HG03097 (cell line): ENCODE measurements around the gene C15orf39.
"Not testable (repeated sequence)": the region's sequence is repeated elsewhere in the genome, so short reads cannot be mapped to it uniquely, and the experiment has no call there.

Experiments
- ATAC-seq: cut with Tn5 transposase; IDR thresholded peaks from one replicate; pipeline ENCODE4 v1.9.1; 2021; ENCODE audit not compliant: unreplicated experiment, low FRiP score

Gene C15orf39

DNA sequence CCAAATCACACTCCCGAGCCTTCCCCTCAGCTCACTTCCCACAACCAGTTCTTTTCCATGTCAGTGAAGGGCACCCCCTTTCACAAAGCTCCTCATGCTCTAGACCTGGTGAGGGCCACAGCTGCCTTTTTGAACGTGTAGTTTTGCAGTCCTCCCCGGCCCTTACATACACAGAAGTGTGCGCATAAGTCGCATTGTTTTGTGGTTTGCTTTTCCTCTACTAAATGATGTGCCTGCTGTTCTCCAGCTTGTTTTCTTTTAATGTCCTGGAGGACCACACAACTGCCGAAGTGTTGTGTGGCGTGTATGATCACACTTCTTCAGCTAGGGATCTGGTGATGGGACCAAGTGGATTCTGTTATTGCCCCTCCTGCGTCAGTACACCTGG, 7.6 kb downstream of the C15orf39 start:
- no peak for ATAC-seq

DNA sequence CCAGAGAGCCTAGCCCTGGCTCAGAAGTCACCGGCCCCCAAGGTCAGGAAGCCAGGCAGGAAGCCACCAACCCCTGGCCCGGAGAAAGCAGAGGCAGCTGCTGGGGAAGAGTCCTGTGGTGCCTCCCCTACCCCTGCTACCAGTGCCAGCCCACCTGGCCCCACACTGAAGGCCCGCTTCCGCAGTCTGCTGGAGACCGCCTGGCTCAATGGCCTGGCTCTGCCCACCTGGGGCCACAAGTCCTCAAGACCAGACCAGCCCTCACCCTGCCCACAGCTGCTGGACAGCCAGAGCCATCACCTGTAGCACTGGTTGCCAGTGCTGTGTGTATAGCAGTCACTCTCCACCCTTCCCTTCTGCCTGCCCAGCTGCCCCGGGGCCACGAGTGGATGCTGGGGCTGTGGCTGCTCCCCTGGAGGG, 9.1 kb downstream of the C15orf39 start:
- ATAC-seq = no peak

DNA sequence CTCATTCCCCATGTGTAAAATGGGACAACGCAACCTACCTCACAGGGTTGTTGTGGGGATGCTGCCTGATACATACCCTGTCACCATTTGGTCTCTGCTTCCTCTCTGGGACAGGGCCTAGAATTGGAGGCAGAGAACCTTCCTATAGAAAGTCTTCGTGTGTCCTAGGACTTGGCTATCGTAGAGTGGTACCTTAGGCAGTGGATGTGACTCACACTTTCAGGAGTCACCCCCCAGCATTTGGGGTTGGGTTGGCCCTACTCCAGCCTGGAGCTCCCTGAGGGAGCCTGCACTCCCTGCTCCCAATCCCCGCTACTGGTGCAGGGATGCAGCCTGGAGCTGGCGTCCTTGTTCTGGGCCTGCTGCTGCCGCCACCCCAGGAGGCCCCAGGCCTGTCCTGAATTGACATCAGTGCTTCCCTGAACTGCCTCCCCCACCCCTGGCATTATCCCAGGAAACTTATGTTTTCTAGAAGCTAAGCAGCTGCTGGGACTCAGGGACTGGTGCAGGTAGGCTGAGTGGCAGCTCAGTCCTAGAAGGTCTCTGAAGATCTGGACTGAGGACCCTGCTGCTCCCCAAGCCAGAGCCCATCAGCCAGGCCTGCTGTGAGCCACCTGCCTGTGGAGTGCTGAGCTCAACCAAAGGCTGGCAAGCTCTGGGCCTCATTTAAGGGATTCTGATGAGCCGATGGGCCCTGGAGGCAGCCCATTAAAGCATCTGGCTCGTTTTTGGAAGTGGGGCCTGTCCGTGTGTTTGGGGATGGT, 9.9 kb downstream of the C15orf39 start:
- no peak for ATAC-seq

DNA sequence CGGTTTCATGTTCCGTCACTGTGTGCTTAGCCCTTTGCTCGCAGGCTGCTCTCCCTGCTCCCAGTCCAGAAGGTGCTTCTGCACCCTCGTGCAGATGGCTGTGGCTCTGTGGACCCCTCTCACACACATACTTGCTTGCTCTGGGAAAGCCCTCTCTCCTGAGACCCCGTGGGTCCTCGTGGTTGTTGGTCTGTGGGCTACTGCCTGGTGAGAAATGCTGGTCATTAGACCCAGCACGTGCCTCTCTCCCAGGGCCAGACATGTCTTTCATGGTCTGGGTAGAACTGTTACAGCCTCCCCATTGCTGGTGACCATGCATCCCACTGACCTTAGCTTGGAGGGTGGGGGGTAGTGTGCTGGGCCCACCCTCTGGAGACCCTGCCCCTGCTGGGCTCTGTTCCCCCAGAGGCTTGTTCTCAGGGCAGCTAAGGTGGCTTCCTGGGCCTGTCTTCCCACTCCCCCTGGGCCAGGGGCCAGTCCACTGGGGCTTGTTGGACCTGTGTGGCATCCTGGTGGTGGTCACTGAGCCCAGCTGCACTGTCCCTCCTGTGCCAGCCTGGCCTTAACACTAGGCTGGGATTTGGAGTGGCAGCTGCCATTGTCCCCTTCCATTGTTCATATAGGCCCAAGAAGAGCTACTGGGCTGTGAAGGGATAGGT, 10.6 kb downstream of the C15orf39 start:
- no peak for ATAC-seq

DNA sequence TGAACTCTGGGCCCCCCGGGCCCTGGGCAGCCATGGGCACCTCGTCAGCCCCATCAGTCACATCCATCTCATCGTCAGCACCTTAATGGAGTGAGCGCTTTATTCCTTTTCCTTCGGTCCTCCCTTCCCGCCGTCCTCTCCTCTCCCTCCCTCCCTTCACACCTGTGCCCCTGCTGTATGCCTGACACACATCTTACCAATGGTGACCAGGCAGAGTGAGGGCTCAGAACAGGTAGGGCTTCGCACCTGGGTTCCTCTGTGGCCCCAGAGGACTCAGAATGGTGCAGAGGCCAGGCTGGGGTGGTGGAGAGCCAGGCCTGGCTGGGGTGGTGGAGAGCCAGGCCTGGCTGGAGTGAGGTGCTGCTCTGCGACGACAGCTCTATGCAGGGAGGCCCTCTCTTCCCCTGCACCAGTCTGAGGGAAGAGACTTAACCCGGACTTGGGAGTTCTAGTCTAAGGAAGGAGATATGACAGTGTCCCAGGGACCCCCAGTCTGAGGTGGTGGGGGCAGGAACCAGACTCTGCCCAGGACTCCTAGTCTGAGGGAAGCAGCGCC, 11.6 kb downstream of the C15orf39 start:
- ATAC-seq = no peak

DNA sequence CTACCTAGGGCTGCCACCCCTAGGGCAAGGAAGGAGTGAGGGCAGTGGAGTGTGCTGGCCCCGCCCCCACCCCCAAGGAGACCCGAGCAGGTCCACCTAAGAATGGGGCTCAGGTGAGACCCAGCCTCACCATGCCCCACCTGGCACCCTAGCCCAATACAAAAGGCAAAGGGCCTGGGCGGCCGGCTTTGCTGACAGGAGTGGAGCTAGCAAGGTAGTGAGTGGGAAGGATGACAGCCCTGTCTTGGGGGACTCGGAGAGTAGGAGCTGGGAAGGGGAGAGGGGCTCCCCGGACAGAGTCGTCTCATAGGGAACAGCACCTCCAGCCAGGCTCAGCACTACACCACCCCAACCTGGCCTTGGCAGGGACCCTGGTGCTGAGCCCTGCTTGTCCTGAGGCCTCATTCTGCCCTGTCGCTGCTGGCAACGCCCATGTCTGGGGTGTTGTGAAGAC, 12.1 kb downstream of the C15orf39 start:
- ATAC-seq = no peak

DNA sequence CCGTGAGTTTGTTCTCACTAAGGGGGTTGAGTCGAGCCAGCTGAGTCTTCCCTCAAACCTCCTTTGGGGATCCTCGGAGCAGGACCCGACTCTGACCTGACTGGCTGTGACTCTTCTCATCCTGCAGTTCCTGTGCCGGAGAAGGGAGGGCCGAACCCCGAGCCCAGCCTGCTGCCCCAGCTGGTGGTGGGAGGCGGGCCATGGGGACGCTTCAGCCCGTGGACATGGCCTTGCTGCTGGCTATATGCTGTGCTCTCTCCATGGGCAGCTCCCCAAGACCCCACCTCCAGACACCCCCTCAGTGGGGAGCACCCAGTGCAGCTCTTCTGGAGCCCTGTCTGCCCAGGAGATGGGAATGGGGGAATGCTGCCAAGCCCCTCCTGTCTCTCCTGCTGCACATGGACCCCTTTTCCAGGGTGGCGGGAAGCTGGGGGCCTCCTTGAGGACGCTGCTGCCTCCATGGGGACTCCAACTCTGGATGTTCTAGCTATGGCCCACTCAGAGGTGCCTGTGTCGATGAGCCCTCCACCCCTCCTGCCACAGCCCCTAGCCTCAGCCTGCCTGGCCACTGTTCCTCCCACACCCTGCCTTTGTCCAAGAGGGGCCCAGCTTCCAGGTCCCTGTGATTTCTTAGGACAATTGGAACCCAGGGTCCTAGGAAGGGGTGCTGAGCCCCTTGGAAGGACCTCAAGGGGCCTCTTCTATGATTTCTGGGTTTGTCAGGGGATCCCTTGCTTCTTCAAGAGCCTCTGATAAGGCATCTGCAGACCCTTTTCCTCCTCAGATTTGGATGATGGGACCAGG, 12.8 kb downstream of the C15orf39 start:
- ATAC-seq = no peak

DNA sequence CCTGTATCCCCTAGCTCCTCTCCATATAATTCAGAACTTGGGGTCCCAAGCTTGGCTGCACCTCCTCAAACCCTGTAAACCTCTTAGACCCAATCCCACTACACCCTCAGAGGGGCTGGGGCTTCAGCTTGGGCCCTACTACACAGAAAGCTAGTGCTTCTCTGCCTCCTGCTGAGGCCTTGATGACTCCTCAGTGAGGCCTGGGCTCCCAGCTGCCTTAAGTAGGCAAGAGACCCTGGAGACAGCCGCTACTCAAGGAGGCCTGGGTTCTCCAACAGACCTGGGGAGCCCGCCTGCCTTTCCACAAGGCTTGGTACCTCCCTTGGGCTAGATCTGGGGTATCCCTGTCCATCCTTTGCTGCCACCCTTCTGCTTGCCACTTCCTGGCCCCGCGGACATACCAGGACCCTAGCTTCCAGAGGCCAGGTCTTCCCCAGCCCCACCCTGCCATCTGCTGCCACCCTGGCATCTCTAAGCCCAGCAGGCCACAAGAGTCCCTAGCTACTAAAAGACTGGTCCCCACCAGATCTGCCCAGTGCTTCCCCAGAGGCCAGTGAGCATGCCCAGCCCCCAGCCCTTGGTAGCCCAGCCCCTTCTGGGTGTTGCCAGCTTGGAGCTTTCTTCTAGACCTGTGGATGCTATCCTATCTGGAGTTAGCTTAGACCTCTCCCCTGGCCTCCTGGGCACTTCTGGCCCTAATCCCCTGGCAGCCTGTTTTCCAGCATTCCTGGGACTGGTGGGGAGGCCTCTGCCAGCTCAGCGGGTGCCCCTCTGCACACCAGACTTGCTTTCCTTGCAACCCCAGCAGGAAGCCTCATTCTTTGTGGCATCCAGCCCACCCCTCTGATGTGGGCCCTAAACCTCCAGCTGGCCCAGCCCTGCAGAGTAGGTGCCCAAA, 13.7 kb downstream of the C15orf39 start:
- ATAC-seq = no peak

DNA sequence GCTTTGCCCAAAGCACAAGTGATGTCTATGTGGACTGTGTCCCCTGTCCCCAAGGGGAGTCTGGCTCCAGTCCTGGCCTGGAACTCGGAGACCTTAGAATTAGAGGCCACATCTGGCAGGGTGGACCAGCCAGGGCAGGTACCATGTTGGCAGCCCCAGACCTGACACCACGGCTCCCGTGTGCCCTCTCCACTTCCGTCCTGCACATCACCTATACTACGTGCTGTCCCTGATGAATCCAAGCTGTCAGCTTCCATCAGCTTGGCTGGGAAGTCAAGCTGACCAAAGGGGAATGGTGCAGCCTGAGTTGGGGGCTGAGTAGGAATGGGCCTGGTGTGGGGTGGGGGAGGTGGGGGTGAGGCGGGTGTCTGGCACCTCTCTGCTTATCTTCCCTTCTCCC, 15.3 kb downstream of the C15orf39 start:
- ATAC-seq = no peak

DNA sequence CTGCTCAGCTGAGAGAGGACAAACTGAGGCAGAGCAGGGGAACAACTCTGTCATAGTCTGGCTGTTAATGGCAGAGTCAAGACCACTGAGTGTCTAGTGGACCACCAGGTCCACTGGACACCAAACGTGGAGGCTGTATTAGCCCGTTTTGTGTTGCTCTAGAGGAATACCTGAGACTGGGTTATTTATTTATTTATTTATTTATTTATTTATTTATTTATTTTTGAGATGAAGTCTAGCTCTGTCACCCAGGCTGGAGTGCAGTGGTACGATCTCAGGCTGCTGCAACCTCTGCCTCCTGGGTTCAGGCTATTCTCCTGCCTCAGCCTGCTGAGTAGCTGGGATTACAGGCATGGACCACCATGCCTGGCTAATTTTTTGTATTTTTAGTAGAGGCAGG, 15.9 kb downstream of the C15orf39 start:
- not testable (repeated sequence) for ATAC-seq

DNA sequence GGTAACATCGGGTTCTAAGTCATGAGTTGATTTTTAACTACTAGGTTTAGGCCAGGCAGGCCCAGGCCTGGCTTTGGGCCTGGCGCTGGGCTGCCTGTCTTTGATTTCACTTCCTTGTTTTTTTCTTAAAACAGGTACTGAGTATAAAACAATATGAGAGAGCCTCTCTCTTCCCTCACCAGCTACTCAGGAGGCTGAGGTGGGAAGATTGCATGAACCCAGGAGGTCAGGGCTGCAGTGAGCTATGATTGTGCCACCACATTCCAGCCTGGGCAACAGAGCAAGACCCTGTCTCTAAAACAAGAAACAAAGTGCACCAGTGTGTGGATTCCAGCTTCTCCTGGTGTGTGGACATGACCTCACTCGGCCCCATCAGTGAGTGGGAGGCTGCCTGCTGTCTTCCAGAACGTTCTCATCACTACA, 17.8 kb downstream of the C15orf39 start:
- ATAC-seq = not testable (repeated sequence)

DNA sequence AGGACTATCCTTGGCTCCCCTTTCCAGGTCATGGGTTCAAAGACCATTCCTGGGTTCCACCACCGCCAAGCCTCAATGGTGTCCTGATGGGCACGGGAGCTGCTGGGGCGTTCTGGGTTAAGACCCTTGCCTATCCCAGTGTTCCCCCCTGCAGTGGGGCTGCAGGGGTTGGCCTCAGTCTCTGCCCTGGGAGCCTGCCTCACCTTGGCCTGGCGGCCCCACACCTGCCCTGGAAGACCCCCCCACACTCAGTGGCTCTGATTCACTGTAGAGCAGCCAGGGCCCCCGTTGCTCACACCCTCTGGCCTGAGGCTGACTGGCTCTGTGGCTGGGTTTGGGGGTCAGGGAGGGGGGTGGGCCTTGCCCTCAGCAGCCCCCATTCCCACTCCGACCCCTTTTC, 22.0 kb downstream of the C15orf39 start:
- ATAC-seq = no peak

DNA sequence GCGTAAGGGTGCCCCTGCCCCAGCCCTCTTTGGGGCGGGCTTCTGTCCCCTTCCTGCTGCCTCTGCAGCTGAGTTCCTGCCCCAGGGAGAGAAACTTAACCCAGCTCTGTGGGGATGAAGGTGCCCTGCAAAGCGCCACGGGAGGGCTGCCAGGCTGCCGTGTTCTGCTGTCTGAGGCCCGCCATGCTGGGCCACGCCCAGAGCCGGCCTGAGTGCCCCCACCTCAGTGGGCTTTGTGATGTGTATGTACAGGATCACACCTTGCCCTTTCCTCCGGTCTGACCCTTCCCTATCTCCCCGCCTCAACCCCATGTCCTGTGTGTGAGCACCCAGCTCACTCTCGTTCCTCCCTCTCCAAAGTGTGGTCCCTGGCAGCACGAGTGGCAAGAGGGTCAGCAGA, 22.6 kb downstream of the C15orf39 start:
- no peak for ATAC-seq

DNA sequence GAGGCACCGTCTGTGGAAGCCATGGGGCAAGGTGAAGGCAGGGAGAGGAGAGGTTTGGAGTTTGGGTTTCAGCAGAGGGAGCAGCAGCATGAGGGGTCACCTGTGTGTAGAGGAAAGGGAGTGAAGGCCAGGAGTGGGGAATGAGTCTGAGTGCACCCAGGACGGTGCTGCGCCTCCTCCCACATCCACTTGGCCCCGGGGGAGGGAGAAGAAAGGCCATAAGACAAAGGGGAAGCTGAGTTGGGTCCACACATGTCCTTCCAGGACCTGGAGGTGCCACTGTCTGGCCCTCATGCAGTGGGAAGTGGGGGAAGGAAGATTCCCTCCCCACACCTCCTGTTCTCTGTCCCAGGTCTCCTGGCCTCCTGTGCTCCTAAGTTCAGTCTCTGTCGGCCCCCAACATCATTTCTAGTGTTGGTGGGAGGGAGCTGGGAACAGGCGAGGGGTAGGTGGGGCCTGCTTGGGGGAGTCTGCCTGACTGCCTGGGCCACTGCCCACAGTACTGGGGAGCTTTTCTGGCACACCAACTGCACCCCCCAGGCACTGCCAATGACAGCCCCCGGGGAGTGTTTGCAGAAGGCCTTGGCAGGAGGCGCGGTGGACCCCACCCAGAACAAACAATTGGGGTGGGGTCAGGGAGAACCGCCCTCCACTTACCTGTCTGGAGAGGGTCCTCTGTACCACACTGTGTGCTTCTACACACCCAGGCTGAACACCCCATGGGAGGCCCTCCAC, 23.6 kb downstream of the C15orf39 start:
- ATAC-seq = not testable (repeated sequence)

DNA sequence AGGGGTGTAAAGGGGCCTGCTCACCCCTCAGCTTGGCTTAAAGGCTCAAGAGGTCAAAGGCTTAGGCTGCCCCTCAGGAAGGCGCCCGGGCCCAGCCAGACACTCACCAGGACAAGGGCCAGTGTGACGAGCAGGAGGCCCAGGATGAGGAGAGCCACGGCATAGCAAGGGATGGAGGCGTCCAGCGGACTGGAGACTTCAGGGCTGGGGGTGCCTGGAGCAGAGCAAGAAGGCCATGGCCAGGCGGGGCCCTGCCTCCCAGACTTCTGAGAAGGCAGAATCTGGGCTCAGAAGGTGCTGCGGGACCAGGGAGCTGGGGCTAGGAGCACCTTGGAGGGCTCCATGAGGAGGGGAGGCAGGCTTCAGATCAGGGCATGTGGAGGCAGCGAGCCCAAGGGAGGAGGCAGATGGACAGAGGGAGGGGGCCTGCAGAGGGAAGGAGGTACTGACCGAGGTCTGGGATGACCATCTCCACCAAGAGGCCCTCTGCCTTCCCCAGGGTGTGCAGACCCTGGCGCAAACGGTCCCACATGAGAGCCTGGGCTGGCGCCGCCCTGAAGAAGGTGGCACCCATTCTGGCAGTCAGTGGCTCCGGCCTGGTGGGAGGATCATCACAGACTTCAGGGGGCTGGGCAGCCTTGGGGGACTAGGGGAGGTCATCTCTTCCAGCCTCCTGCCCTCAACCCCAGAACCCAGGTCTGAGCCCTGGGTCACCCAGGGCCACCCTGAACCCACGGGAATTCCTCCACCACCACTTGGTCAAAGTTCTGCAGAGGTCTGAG, 24.5 kb downstream of the C15orf39 start:
- no peak for ATAC-seq

DNA sequence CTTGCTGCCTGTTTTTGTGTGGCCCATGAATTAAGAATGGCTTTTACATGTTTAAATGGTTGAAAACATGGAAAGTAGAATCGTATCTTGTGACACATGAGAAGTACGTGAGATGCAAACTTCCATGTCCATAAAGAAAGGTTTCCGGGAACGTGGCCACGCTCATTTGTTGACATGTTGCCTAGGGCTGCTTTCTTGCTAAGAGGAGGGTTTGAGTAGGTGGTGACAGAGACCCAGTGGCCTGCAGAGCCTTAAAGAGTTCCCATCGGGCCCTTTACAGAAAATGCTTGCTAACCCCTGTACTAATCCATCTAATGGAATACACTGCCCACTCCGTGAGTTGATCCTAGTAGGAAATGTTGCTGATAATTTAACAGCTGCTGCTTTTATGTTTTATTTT, 25.4 kb downstream of the C15orf39 start:
- ATAC-seq = not testable (repeated sequence)

DNA sequence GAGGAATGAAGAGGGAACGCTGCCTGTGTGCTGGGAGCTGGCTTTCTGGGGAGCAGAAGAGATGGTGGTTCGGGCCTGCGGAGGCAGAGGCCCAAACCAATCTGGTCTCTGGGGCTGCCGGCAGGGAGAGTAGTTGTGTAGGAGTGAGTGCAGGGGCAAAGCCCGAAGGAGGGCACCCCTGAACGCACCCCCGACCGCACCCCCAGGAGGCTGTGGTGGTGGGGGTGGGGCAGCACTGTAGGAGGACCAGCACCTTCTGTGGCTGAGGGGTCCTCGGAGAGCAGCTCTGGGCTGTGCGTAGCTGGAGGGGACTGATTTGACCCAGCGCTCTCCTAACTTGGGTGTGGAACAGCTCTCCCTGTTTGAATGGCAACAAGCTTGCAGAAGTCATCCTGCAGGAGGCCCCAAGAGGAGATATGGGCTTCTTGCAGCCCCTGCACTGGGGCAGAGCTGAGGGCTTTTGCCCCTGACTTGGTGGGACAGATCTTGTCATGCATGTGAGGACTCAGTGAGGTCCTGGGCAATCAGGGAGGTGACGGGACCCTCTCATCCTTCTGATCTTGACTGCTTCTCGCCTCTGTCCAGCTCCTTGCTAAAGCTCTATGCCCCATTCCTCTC, 26.1 kb downstream of the C15orf39 start:
- ATAC-seq = no peak

DNA sequence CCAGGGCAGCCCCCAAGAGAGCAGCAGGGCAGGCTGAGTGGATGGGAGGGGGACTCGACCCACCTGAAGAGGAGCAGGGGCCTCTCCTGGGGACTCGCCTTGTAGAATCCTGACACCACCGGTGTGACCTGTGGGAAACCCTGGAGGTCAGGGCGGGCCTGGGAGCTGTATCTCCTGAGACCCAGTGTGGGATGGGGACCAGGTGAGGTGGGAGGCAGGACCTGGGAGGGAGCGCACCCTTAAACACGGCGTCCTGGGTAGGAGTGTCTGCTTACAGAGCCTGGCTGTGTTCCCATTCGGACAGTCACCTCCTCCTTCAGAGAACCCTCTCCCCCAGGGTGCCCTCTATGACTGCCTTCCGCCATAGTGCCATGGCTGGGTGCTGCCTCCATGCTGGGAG, 27.1 kb downstream of the C15orf39 start:
- no peak for ATAC-seq
